Measurements from ENCODE around the gene RASA2. TPM values are rescaled to one million over a fixed set of nuclear protein-coding genes. Genes with fewer than 3 reads are reported as not detected.
A peak's percentile ranks its signal among the peaks of the same experiment; 100 is the strongest.

The RASA2 gene
- total and polyA plus RNA-seq, 2 experiments from 2014 or later, result 6.2 to 12.6 TPM

DNA sequence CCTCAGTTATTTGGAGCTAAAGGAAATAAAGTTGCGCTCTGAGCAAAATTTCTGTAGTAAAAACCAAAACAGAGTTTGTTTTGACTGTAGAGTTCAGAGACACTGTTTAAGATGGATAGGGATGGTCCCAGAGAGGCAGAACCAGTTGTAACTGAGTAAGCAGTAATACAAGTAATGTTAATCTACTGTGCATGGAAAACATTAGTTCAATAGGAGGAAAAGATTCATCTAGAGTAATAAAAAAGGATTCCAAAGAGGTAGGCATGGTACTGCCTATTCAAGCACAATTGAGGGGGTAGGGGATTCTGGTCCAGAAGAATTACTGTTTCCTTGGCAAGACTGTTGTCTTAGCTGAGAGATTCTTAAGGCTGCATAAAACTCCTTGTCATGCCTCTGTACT is 77.4 kb downstream of the RASA2 start:
- TF ChIP-seq EZH2phosphoT487 (IDR thresholded peaks at IDR 0.05; ENCODE audit: low read depth, severe bottlenecking, unreplicated experiment) (no peak), EZH2 (IDR thresholded peaks at IDR 0.05; ENCODE audit: borderline replicate concordance) (no peak)
- TF ChIP-seq, protein P1, sequence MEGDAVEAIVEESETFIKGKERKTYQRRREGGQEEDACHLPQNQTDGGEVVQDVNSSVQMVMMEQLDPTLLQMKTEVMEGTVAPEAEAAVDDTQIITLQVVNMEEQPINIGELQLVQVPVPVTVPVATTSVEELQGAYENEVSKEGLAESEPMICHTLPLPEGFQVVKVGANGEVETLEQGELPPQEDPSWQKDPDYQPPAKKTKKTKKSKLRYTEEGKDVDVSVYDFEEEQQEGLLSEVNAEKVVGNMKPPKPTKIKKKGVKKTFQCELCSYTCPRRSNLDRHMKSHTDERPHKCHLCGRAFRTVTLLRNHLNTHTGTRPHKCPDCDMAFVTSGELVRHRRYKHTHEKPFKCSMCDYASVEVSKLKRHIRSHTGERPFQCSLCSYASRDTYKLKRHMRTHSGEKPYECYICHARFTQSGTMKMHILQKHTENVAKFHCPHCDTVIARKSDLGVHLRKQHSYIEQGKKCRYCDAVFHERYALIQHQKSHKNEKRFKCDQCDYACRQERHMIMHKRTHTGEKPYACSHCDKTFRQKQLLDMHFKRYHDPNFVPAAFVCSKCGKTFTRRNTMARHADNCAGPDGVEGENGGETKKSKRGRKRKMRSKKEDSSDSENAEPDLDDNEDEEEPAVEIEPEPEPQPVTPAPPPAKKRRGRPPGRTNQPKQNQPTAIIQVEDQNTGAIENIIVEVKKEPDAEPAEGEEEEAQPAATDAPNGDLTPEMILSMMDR (IDR thresholded peaks at IDR 0.05; ENCODE audit: poor library complexity), result no peak
- no peak overlapping the region for H3K4me3 ChIP-seq
- H3K27me3 ChIP-seq, result no peaks in the 10 kb centered on the region
- no peaks in the 10 kb centered on the region for H3K4me1 ChIP-seq (ENCODE audit: insufficient read depth)
- no peaks in the 10 kb centered on the region for H3K36me3 ChIP-seq (replicated peaks; ENCODE audit: insufficient read depth, low read depth)
- H4K20me1 ChIP-seq (ENCODE audit: insufficient read depth, poor library complexity, severe bottlenecking), result no peaks in the 10 kb centered on the region
- H3K9me3 ChIP-seq (ENCODE audit: low read depth), result no peaks in the 10 kb centered on the region
- no peak overlapping the region for H2AFZ ChIP-seq
- H3K4me2 ChIP-seq, result no peak overlapping the region
- DNase-seq (ENCODE audit: low spot score), result no peak
- WGBS (ENCODE audit: low lambda C conversion rate, missing lambda C conversion rate), result 92% methylated on average over 1 of the region's 1 CpG
- H3K79me2 ChIP-seq, result no peaks in the 10 kb centered on the region
- H3K9me2 ChIP-seq (replicated peaks; ENCODE audit: insufficient read depth), result no peaks in the 10 kb centered on the region
- H3K27ac ChIP-seq, result no peak overlapping the region

DNA sequence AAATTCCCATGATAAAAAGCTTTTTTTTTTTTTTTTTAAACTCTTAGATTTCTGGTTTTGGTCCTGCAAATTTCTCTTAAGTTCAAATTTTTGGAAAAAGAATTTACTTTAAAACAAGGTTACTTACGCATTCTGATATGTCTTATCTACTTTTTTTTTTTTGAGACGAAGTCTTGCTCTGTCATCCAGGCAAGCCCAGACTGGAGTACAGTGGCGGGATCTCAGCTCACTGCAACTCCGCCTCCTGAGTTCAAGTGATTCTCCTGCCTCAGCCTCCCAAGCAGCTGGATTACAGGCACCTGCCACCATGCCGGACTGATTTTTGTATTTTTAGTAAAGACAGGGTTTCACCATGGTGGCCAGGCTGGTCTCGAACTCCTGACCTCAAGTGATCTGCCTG is 83.2 kb downstream of the RASA2 start:
- Histone ChIP-seq H3K79me2 (no peaks in the 10 kb centered on the region), H3K27me3 (no peaks in the 10 kb centered on the region), H4K20me1 (ENCODE audit: insufficient read depth, poor library complexity, severe bottlenecking) (no peaks in the 10 kb centered on the region), H3K4me2 (no peak overlapping the region), H3K36me3 (replicated peaks; ENCODE audit: insufficient read depth, low read depth) (no peaks in the 10 kb centered on the region), H3K9me3 (ENCODE audit: low read depth) (no peaks in the 10 kb centered on the region), H3K4me3 (no peak overlapping the region), H3K4me1 (ENCODE audit: insufficient read depth) (no peaks in the 10 kb centered on the region), H3K27ac (no peak overlapping the region), H2AFZ (no peak overlapping the region), H3K9me2 (replicated peaks; ENCODE audit: insufficient read depth) (no peaks in the 10 kb centered on the region)
- 95% methylated on average over 6 of the region's 6 CpGs for WGBS (ENCODE audit: low lambda C conversion rate, missing lambda C conversion rate)
- no peak for TF ChIP-seq EZH2phosphoT487 (IDR thresholded peaks at IDR 0.05; ENCODE audit: low read depth, severe bottlenecking, unreplicated experiment)
- no peak for TF ChIP-seq EZH2 (IDR thresholded peaks at IDR 0.05; ENCODE audit: borderline replicate concordance)
- TF ChIP-seq, protein P1 (IDR thresholded peaks at IDR 0.05; ENCODE audit: poor library complexity), result no peak
- DNase-seq (ENCODE audit: low spot score), result no peak

DNA sequence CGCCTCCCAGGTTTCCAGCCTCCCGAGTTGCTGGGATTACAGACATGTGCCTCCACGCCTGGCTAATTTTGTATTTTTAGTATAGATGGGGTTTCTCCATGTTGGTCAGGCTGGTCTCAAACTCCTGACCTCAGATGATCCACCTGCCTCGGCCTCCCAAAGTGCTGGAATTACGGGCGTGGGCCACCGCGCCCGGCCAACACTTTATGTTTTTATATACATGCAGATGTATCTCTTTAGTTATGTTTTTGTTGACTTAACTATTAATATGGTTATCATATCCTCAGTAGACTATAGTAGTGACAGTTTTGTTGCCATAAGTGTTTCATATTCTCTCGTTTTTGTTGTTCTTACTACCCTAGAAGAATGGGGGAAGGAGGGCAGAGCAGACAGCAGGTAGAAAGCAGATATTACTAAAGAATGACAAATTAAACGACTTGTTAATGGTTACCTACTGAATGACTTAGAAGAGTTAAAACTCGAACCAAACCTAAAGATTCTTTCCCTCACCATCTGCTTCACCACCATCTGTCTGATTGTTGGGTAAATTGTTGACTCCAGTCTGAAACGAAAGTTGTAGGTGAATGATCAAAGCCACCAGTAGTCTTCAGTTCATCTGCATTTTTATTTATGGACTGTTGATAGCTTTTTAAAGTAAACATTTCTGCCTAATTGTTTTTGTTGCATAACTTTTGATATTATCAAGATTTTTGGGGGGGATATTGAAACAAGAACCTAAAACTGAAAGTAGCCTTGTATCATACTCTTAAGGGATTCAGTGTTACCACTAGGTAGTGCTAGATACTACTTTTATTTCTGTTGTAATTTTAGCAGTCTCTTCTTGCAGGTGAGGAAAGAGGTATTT is 89.3 kb downstream of the RASA2 start:
- no peak overlapping the region for H2AFZ ChIP-seq
- H3K9me2 ChIP-seq (replicated peaks; ENCODE audit: insufficient read depth), result no peaks in the 10 kb centered on the region
- no peak overlapping the region for H3K27ac ChIP-seq
- H3K4me3 ChIP-seq, result no peak overlapping the region
- peak; percentile 9 for DNase-seq (ENCODE audit: low spot score)
- H3K27me3 ChIP-seq, result no peaks in the 10 kb centered on the region
- H3K4me2 ChIP-seq, result no peak overlapping the region
- H3K79me2 ChIP-seq, result no peaks in the 10 kb centered on the region
- H3K36me3 ChIP-seq (replicated peaks; ENCODE audit: insufficient read depth, low read depth), result no peaks in the 10 kb centered on the region
- H3K4me1 ChIP-seq (ENCODE audit: insufficient read depth), result no peaks in the 10 kb centered on the region
- H4K20me1 ChIP-seq (ENCODE audit: insufficient read depth, poor library complexity, severe bottlenecking), result no peaks in the 10 kb centered on the region
- WGBS (ENCODE audit: low lambda C conversion rate, missing lambda C conversion rate), result 86% methylated on average over 13 of the region's 13 CpGs
- no peak for TF ChIP-seq EZH2phosphoT487 (IDR thresholded peaks at IDR 0.05; ENCODE audit: low read depth, severe bottlenecking, unreplicated experiment)
- TF ChIP-seq, protein P1 (IDR thresholded peaks at IDR 0.05; ENCODE audit: poor library complexity), result peak; percentile 67
- TF ChIP-seq EZH2 (IDR thresholded peaks at IDR 0.05; ENCODE audit: borderline replicate concordance), result no peak
- no peaks in the 10 kb centered on the region for H3K9me3 ChIP-seq (ENCODE audit: low read depth)

Measured in hepatocyte (in vitro differentiated cells).